GM12873 (cell line): ENCODE results near the gene CASP9.

ENCODE experiments used
- TF ChIP-seq, protein P1 (sequence below): IDR thresholded peaks from 2 replicates; pipeline ENCODE4 v1.5.1; 2012; ENCODE audit warnings: low read depth, mild to moderate bottlenecking, moderate library complexity, low read length, control low read depth; ENCODE audit not compliant: insufficient read depth; ENCODE audit errors: missing control alignments

CASP9 gene

DNA sequence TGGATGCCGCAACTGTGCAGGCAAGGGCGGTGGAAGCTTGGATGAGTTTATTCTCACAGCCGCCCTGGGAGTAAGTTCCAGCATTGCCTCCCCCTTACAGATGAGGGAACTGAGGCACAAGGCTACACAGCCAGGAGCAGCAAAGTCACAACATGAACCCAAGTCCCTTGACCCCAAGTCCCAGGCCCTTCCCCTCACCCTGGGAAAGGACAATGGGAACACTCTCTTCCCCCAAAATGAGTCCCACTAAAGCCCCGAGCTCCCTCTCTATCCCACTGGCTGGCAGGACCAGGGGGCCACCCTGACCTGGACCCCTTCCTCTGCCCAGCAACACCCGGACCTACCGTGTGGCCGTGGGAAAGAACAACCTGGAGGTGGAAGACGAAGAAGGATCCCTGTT is 81.9 kb downstream of the CASP9 start:
- TF ChIP-seq, protein P1, sequence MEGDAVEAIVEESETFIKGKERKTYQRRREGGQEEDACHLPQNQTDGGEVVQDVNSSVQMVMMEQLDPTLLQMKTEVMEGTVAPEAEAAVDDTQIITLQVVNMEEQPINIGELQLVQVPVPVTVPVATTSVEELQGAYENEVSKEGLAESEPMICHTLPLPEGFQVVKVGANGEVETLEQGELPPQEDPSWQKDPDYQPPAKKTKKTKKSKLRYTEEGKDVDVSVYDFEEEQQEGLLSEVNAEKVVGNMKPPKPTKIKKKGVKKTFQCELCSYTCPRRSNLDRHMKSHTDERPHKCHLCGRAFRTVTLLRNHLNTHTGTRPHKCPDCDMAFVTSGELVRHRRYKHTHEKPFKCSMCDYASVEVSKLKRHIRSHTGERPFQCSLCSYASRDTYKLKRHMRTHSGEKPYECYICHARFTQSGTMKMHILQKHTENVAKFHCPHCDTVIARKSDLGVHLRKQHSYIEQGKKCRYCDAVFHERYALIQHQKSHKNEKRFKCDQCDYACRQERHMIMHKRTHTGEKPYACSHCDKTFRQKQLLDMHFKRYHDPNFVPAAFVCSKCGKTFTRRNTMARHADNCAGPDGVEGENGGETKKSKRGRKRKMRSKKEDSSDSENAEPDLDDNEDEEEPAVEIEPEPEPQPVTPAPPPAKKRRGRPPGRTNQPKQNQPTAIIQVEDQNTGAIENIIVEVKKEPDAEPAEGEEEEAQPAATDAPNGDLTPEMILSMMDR = no peak
